ENCODE data around the gene GSTK1. TPM values are rescaled to one million over a fixed set of nuclear protein-coding genes. Genes with fewer than 3 reads are reported as not detected.

GSTK1 gene
- total RNA-seq, 1 experiment from 2014 or later: 79.9 TPM

DNA sequence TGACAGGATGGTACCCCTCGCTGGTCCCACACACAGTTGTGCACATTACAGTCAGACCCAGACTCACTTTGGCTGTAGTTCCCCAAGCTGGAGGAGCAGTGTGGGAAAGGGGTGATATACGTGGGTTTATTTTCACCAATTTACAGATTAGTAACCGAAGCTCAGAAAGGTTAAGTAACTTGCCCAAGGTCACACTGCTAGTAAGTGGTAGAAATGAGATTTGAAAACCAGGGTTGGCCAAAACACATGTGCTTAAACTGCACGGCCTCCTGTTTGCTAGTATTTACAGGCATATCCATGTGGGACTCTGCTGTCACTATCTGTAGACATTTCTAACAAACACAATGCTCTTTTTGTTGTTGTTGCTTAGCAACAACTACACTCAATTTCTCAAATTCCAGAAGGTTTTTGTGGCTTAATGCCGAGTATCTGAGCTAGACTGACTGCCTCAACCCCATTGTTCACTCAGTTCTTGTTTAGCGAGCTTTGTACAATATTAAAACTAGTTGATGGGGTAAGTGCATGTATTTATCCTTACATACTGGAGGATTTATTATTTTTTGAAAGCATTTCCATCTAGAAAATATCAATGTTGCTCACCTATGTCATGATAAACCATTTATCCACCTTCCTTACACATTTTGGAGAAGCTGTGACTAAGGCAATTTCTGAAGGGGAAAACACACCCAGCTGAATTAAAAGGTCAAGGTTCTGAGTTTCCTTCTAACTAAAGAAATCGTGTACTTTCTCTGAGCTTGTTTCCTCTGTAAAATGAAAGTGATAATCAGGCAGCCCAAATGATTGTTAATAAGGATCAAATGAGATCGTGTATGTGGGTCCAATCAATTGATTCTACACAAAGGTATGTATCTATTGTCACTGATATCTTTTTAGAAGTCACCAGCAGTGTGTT, 16.2 kb downstream of the GSTK1 start:
- ChIA-PET POLR2A (interaction anchor here (0.7 to 2.0 kb wide), 4 partner anchors 9 to 39 kb away, joined by 3 to 9 read pairs (median 6); partner anchors contain the start of genes CASP2 and GSTK1), CTCF (interaction anchor here (0.6 to 2.6 kb wide), 10 partner anchors 13 to 136 kb away, joined by 3 to 10 read pairs (median 4); partner anchors contain the start of gene GSTK1)
- no peaks in the 10 kb centered on the region for H3K27me3 Mint-ChIP-seq (ENCODE audit: insufficient read depth, unreplicated experiment)
- no peak overlapping the region for H3K4me3 Mint-ChIP-seq (ENCODE audit: unreplicated experiment)
- DNase-seq (ENCODE audit: unreplicated experiment): peak; percentile 20
- peaks cover 7% of the 10 kb centered on the region for H3K4me1 Mint-ChIP-seq (ENCODE audit: insufficient read depth, unreplicated experiment)
- BruUV-seq (replicated peaks): no TSS peak
- intact Hi-C loops (cut with micrococcal nuclease): no loop called here
- no peaks in the 10 kb centered on the region for H3K36me3 Mint-ChIP-seq (ENCODE audit: insufficient read depth, unreplicated experiment)
- TF ChIP-seq, protein P1, sequence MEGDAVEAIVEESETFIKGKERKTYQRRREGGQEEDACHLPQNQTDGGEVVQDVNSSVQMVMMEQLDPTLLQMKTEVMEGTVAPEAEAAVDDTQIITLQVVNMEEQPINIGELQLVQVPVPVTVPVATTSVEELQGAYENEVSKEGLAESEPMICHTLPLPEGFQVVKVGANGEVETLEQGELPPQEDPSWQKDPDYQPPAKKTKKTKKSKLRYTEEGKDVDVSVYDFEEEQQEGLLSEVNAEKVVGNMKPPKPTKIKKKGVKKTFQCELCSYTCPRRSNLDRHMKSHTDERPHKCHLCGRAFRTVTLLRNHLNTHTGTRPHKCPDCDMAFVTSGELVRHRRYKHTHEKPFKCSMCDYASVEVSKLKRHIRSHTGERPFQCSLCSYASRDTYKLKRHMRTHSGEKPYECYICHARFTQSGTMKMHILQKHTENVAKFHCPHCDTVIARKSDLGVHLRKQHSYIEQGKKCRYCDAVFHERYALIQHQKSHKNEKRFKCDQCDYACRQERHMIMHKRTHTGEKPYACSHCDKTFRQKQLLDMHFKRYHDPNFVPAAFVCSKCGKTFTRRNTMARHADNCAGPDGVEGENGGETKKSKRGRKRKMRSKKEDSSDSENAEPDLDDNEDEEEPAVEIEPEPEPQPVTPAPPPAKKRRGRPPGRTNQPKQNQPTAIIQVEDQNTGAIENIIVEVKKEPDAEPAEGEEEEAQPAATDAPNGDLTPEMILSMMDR (IDR thresholded peaks at IDR 0.05; ENCODE audit: unreplicated experiment): no peak
- no peaks in the 10 kb centered on the region for H3K9me3 Mint-ChIP-seq (ENCODE audit: unreplicated experiment)
- H3K27ac Mint-ChIP-seq (ENCODE audit: low read depth, unreplicated experiment): no peak overlapping the region

DNA sequence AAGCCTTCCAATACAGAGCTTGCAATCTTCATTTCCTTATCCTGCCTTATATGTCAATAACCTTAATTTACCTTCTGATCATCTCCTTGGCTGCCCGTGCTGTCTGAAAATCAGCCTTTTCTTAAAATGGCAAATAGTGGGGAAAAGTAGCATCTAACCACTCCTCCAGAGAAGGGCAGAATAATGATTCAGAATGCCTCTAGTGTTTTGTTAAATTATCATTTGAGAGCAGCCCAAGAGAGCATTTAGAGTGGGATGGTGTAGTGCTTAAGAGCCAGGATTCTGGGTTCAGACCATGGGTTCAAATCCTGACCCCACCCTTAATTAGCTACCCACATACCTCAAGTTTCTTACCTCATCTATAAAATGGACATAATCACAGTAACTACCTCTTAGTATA, 16.9 kb downstream of the GSTK1 start:
- no peak overlapping the region for H3K27ac Mint-ChIP-seq (ENCODE audit: low read depth, unreplicated experiment)
- POLR2A ChIA-PET: interaction anchor here (0.7 to 2.0 kb wide), 3 partner anchors 8 to 17 kb away, joined by 3 to 9 read pairs (median 8); partner anchors contain the start of genes CASP2 and GSTK1

DNA sequence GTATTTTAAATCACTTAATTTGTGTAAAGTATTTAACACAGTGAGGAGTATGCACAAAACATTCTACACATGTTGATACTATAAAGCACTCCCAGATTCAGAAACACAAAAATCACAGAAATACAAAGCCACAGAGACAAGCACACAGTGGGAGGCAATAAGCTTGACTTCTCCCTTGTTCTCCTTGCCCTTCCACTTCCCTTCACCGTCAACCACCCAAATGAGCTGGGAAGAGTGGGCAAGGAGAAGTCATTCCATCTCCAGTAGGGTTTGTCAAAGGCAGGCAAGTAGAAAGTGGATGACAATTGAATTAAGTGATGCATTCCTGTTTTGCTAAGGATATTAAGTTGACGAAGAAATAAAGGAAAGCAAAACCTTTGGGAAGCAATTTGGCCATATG, 17.3 kb downstream of the GSTK1 start:
- no peak overlapping the region for H3K4me3 Mint-ChIP-seq (ENCODE audit: unreplicated experiment)
- BruUV-seq (replicated peaks): no TSS peak
- intact Hi-C loops (cut with micrococcal nuclease): no loop called here
- ChIA-PET CTCF (interaction anchor here (0.6 to 2.6 kb wide), 4 partner anchors 18 to 135 kb away, joined by 3 to 10 read pairs (median 5); no protein-coding TSS in a partner anchor), POLR2A (interaction anchor here (0.7 to 2.0 kb wide), 3 partner anchors 7 to 17 kb away, joined by 3 to 9 read pairs (median 8); partner anchors contain the start of genes CASP2 and GSTK1)
- H3K27ac Mint-ChIP-seq (ENCODE audit: low read depth, unreplicated experiment): no peak overlapping the region
- DNase-seq (ENCODE audit: unreplicated experiment): no peak
- H3K27me3 Mint-ChIP-seq (ENCODE audit: insufficient read depth, unreplicated experiment): no peaks in the 10 kb centered on the region
- H3K9me3 Mint-ChIP-seq (ENCODE audit: unreplicated experiment): no peaks in the 10 kb centered on the region
- H3K4me1 Mint-ChIP-seq (ENCODE audit: insufficient read depth, unreplicated experiment): peaks cover 19% of the 10 kb centered on the region
- TF ChIP-seq, protein P1 (IDR thresholded peaks at IDR 0.05; ENCODE audit: unreplicated experiment): no peak
- no peaks in the 10 kb centered on the region for H3K36me3 Mint-ChIP-seq (ENCODE audit: insufficient read depth, unreplicated experiment)

More for the DNA sequence above, 16.9 kb downstream of the GSTK1 start:
- no peak overlapping the region for H3K4me3 Mint-ChIP-seq (ENCODE audit: unreplicated experiment)
- intact Hi-C loops (cut with micrococcal nuclease): no loop called here
- H3K36me3 Mint-ChIP-seq (ENCODE audit: insufficient read depth, unreplicated experiment): no peaks in the 10 kb centered on the region
- no peak for DNase-seq (ENCODE audit: unreplicated experiment)
- no TSS peak for BruUV-seq (replicated peaks)
- no peaks in the 10 kb centered on the region for H3K27me3 Mint-ChIP-seq (ENCODE audit: insufficient read depth, unreplicated experiment)
- TF ChIP-seq, protein P1 (IDR thresholded peaks at IDR 0.05; ENCODE audit: unreplicated experiment): no peak
- no peaks in the 10 kb centered on the region for H3K9me3 Mint-ChIP-seq (ENCODE audit: unreplicated experiment)
- CTCF ChIA-PET: interaction anchor here (0.7 to 2.6 kb wide), 9 partner anchors 12 to 136 kb away, joined by 3 to 10 read pairs (median 4); partner anchors contain the start of gene GSTK1
- peaks cover 15% of the 10 kb centered on the region for H3K4me1 Mint-ChIP-seq (ENCODE audit: insufficient read depth, unreplicated experiment)

DNA sequence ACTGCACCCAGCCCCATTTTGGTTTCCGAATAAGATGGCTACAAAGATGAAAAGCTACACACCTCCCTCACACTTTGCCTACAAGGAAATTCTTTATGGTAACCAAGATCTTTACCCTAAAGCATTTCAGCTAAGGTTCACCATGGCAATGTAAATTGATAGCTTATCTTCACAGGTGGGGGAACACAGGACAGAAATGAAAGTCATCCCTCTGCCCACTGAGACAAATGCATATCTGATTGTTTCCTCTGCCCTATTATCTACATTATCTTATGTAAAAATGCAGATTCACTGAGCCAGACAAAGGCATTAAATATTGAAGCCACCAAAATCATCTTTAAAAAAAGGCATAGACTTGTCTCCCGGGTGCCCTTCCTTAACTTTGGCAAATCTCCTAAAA, 18.3 kb downstream of the GSTK1 start:
- Mint-ChIP-seq H3K36me3 (ENCODE audit: insufficient read depth, unreplicated experiment) (no peaks in the 10 kb centered on the region), H3K9me3 (ENCODE audit: unreplicated experiment) (no peaks in the 10 kb centered on the region), H3K4me3 (ENCODE audit: unreplicated experiment) (no peak overlapping the region), H3K4me1 (ENCODE audit: insufficient read depth, unreplicated experiment) (peaks cover 23% of the 10 kb centered on the region), H3K27ac (ENCODE audit: low read depth, unreplicated experiment) (no peak overlapping the region), H3K27me3 (ENCODE audit: insufficient read depth, unreplicated experiment) (no peaks in the 10 kb centered on the region)
- ChIA-PET POLR2A (interaction anchor here (0.7 to 1.2 kb wide), 2 partner anchors 9 to 15 kb away, joined by 3 to 4 read pairs; no protein-coding TSS in a partner anchor), CTCF (interaction anchor here (2.6 kb wide), 1 partner anchor 17 kb away, joined by 10 read pairs; no protein-coding TSS in a partner anchor)
- intact Hi-C loops (cut with micrococcal nuclease): no loop called here
- no peak for DNase-seq (ENCODE audit: unreplicated experiment)
- TF ChIP-seq, protein P1 (IDR thresholded peaks at IDR 0.05; ENCODE audit: unreplicated experiment): no peak
- no TSS peak for BruUV-seq (replicated peaks)

Measured in MCF 10A (cell line).